Stimulated activated naive CD8-positive, alpha-beta T cell treated with anti-CD3 and anti-CD28 coated beads, Interleukin-15, Interleukin-2, amounts not matched to agents 100 ng/mL and 50 ng/mL, for 24 hours (primary cell): ENCODE results near the gene SMARCA2.
A peak's percentile ranks its signal among the peaks of the same experiment; 100 is the strongest.

Source experiments
- H3K27ac Mint-ChIP-seq: one replicate; pipeline ENCODE4 v1.8.0; 2021; ENCODE audit warnings: mild to moderate bottlenecking, mixed read lengths
- H3K27me3 Mint-ChIP-seq: one replicate; pipeline ENCODE4 v1.8.0; 2021; ENCODE audit warnings: mixed read lengths
- H3K36me3 Mint-ChIP-seq: one replicate; pipeline ENCODE4 v1.8.0; 2021; ENCODE audit warnings: low read depth, mixed read lengths
- H3K4me1 Mint-ChIP-seq: one replicate; pipeline ENCODE4 v1.8.0; 2021; ENCODE audit warnings: low read depth, mixed read lengths
- H3K4me3 Mint-ChIP-seq: one replicate; pipeline ENCODE4 v1.8.0; 2021; ENCODE audit warnings: mild to moderate bottlenecking, mixed read lengths
- H3K9me3 Mint-ChIP-seq: one replicate; pipeline ENCODE4 v1.8.0; 2021; ENCODE audit warnings: mixed read lengths

Gene SMARCA2

GRCh38 chr9:1997646-1998045 lies 17.5 kb upstream of the SMARCA2 start:
- Mint-ChIP-seq H3K9me3 (no peaks in the 10 kb centered on the region), H3K27ac (no peak overlapping the region), H3K4me1 (peaks cover 4% of the 10 kb centered on the region), H3K36me3 (no peaks in the 10 kb centered on the region), H3K27me3 (no peaks in the 10 kb centered on the region), H3K4me3 (no peak overlapping the region)

- Mint-ChIP-seq H3K4me3 (no peak overlapping the region), H3K4me1 (peaks cover 4% of the 10 kb centered on the region), H3K36me3 (no peaks in the 10 kb centered on the region), H3K27ac (no peak overlapping the region), H3K27me3 (no peaks in the 10 kb centered on the region), H3K9me3 (no peaks in the 10 kb centered on the region)
These were observed 17.0 kb upstream of the SMARCA2 start for GRCh38 chr9:1998111-1998510.

GRCh38 chr9:2000314-2000713 lies 14.8 kb upstream of the SMARCA2 start:
- H3K9me3 Mint-ChIP-seq: no peaks in the 10 kb centered on the region
- peaks cover 12% of the 10 kb centered on the region for H3K4me1 Mint-ChIP-seq
- H3K4me3 Mint-ChIP-seq: no peak overlapping the region
- H3K27ac Mint-ChIP-seq: no peak overlapping the region
- H3K36me3 Mint-ChIP-seq: no peaks in the 10 kb centered on the region
- H3K27me3 Mint-ChIP-seq: peaks cover 2% of the 10 kb centered on the region

- H3K36me3 Mint-ChIP-seq: no peaks in the 10 kb centered on the region
- H3K4me3 Mint-ChIP-seq: no peak overlapping the region
- peaks cover 9% of the 10 kb centered on the region for H3K27me3 Mint-ChIP-seq
- H3K4me1 Mint-ChIP-seq: peaks cover 23% of the 10 kb centered on the region
- no peak overlapping the region for H3K27ac Mint-ChIP-seq
- H3K9me3 Mint-ChIP-seq: no peaks in the 10 kb centered on the region
These were observed 6.8 kb upstream of the SMARCA2 start for GRCh38 chr9:2008372-2008771.

GRCh38 chr9:2012347-2012746 lies 2.8 kb upstream of the SMARCA2 start:
- Mint-ChIP-seq H3K27ac (no peak overlapping the region), H3K27me3 (peaks cover 5% of the 10 kb centered on the region), H3K4me1 (peaks cover 23% of the 10 kb centered on the region), H3K9me3 (no peaks in the 10 kb centered on the region), H3K4me3 (no peak overlapping the region), H3K36me3 (no peaks in the 10 kb centered on the region)

GRCh38 chr9:2013743-2014475 lies 1.2 kb upstream of the SMARCA2 start:
- peak overlapping the region; percentile 46 for H3K27ac Mint-ChIP-seq
- H3K4me3 Mint-ChIP-seq: peak overlapping the region; percentile 95
- H3K36me3 Mint-ChIP-seq: peaks cover 7% of the 10 kb centered on the region
- H3K27me3 Mint-ChIP-seq: peaks cover 5% of the 10 kb centered on the region
- H3K9me3 Mint-ChIP-seq: no peaks in the 10 kb centered on the region
- peaks cover 35% of the 10 kb centered on the region for H3K4me1 Mint-ChIP-seq

- Mint-ChIP-seq H3K4me3 (peak overlapping the region; percentile 95), H3K9me3 (no peaks in the 10 kb centered on the region), H3K27ac (peak overlapping the region; percentile 94), H3K27me3 (peaks cover 5% of the 10 kb centered on the region), H3K4me1 (peaks cover 51% of the 10 kb centered on the region), H3K36me3 (peaks cover 7% of the 10 kb centered on the region)
These were observed 647 bp downstream of the SMARCA2 start for GRCh38 chr9:2015581-2016407.

- Mint-ChIP-seq H3K4me3 (peak overlapping the region; percentile 95), H3K36me3 (peaks cover 9% of the 10 kb centered on the region), H3K9me3 (no peaks in the 10 kb centered on the region), H3K27ac (peak overlapping the region; percentile 97), H3K27me3 (no peaks in the 10 kb centered on the region), H3K4me1 (peaks cover 60% of the 10 kb centered on the region)
These were observed 1.5 kb downstream of the SMARCA2 start for GRCh38 chr9:2016408-2017330.

GRCh38 chr9:2017331-2018161 lies 2.4 kb downstream of the SMARCA2 start:
- peak overlapping the region; percentile 95 for H3K4me3 Mint-ChIP-seq
- no peaks in the 10 kb centered on the region for H3K27me3 Mint-ChIP-seq
- peaks cover 13% of the 10 kb centered on the region for H3K36me3 Mint-ChIP-seq
- no peaks in the 10 kb centered on the region for H3K9me3 Mint-ChIP-seq
- H3K4me1 Mint-ChIP-seq: peaks cover 60% of the 10 kb centered on the region
- H3K27ac Mint-ChIP-seq: peak overlapping the region; percentile 97

- Mint-ChIP-seq H3K27ac (peak overlapping the region; percentile 97), H3K4me1 (peaks cover 61% of the 10 kb centered on the region), H3K9me3 (no peaks in the 10 kb centered on the region), H3K4me3 (peak overlapping the region; percentile 95), H3K27me3 (no peaks in the 10 kb centered on the region), H3K36me3 (peaks cover 13% of the 10 kb centered on the region)
These were observed 3.1 kb downstream of the SMARCA2 start for GRCh38 chr9:2018162-2018643.

GRCh38 chr9:2018764-2019558 lies 3.8 kb downstream of the SMARCA2 start:
- no peaks in the 10 kb centered on the region for H3K27me3 Mint-ChIP-seq
- peaks cover 62% of the 10 kb centered on the region for H3K4me1 Mint-ChIP-seq
- peak overlapping the region; percentile 97 for H3K27ac Mint-ChIP-seq
- H3K4me3 Mint-ChIP-seq: peak overlapping the region; percentile 95
- H3K9me3 Mint-ChIP-seq: no peaks in the 10 kb centered on the region
- H3K36me3 Mint-ChIP-seq: peaks cover 13% of the 10 kb centered on the region

- Mint-ChIP-seq H3K27me3 (no peaks in the 10 kb centered on the region), H3K9me3 (no peaks in the 10 kb centered on the region), H3K36me3 (peaks cover 13% of the 10 kb centered on the region), H3K27ac (peak overlapping the region; percentile 38), H3K4me1 (peaks cover 67% of the 10 kb centered on the region), H3K4me3 (peak overlapping the region; percentile 38)
These were observed 4.6 kb downstream of the SMARCA2 start for GRCh38 chr9:2019723-2020122.

GRCh38 chr9:2021731-2022130 lies 6.6 kb downstream of the SMARCA2 start:
- Mint-ChIP-seq H3K9me3 (no peaks in the 10 kb centered on the region), H3K4me1 (peaks cover 87% of the 10 kb centered on the region), H3K27me3 (no peaks in the 10 kb centered on the region), H3K27ac (peak overlapping the region; percentile 78), H3K4me3 (peak overlapping the region; percentile 66), H3K36me3 (peaks cover 13% of the 10 kb centered on the region)
